Natural killer cell (primary cell): Measurements from ENCODE around the gene LRP1B. TPM values are rescaled to one million over a fixed set of nuclear protein-coding genes. Genes with fewer than 3 reads are reported as not detected.

Experiments used
- ATAC-seq, 3 donors: fragments of 150-1000 bp in 2 of 3; fragments of 200-7000 bp in 1 of 3; cut with Tn5 transposase; 1 replicate in 1 of 3; 2 replicates in 2 of 3; pipeline ENCODE4 v1.10.0; 2021; ENCODE audit warnings: mild to moderate bottlenecking in 2 of 3, moderate library complexity in 2 of 3
- DNase-seq, 2 donors: peaks; one replicate each; pipeline versions ENCODE4 v3.0.0 to v3.0.0-alpha.2; 2013 to 2021; ENCODE audit warnings: mixed read lengths in 1 of 2
- H3K27ac ChIP-seq: one replicate; pipeline ENCODE4 v1.5.1; 2013; ENCODE audit warnings: mild to moderate bottlenecking, low read length
- H3K27me3 ChIP-seq: one replicate; pipeline ENCODE4 v1.6.1; 2013; ENCODE audit warnings: low read length; ENCODE audit not compliant: control insufficient read depth, insufficient read depth
- H3K36me3 ChIP-seq: one replicate; pipeline ENCODE4 v1.6.1; 2013; ENCODE audit warnings: low read length; ENCODE audit not compliant: control insufficient read depth, insufficient read depth
- H3K4me1 ChIP-seq: one replicate; pipeline ENCODE4 v1.6.1; 2013; ENCODE audit warnings: low read length; ENCODE audit not compliant: control insufficient read depth, insufficient read depth
- H3K4me3 ChIP-seq: one replicate; pipeline ENCODE4 v1.5.1; 2013; ENCODE audit warnings: low read length
- H3K9me3 ChIP-seq: one replicate; pipeline ENCODE4 v1.6.1; 2013; ENCODE audit warnings: low read length; ENCODE audit not compliant: control insufficient read depth, insufficient read depth
- H3K27ac Mint-ChIP-seq, 2 donors: one replicate each; pipeline ENCODE4 v1.8.0; 2022; ENCODE audit warnings: mild to moderate bottlenecking in 2 of 2, mixed read lengths in 2 of 2, moderate library complexity in 1 of 2
- H3K27me3 Mint-ChIP-seq, 2 donors: one replicate each; pipeline ENCODE4 v1.8.0; 2022; ENCODE audit warnings: low read depth in 2 of 2, mixed read lengths in 2 of 2
- H3K36me3 Mint-ChIP-seq: one replicate; pipeline ENCODE4 v1.8.0; 2022; ENCODE audit warnings: mixed read lengths
- H3K4me1 Mint-ChIP-seq, 2 donors: one replicate each; pipeline ENCODE4 v1.8.0; 2022; ENCODE audit warnings: mixed read lengths in 2 of 2
- H3K4me3 Mint-ChIP-seq: one replicate; pipeline ENCODE4 v1.8.0; 2022; ENCODE audit warnings: mild to moderate bottlenecking, moderate library complexity, mixed read lengths
- H3K9me3 Mint-ChIP-seq, 2 donors: one replicate each; pipeline ENCODE4 v1.8.0; 2022; ENCODE audit warnings: mixed read lengths in 2 of 2
- CTCF ChIP-seq: fragments of 200-600 bp; IDR thresholded peaks from one replicate; pipeline ENCODE4 v1.8.0; 2022; ENCODE audit warnings: antibody characterized with exemption
- WGBS: methylation state at CpG from one replicate; pipeline ENCODE4 v1.1.7; 2013; ENCODE audit warnings: missing lambda C conversion rate; ENCODE audit not compliant: insufficient coverage; 5-methylcytosine and 5-hydroxymethylcytosine counted together
- intact Hi-C: fragments of 100-400 bp; cut with micrococcal nuclease; formaldehyde crosslinking; loops from one replicate; pipeline ENCODE4 v1.14.2; 2022
- total RNA-seq, 4 donors: library from RNA; stranded (reverse); fragments of 120-200 nt in 1 of 4; gene quantifications; one replicate each; pipeline versions ENCODE4 v1.2.3 to v1.2.4, GENCODE V29; 2013 to 2022

The LRP1B gene
- total RNA-seq, 3 donors from 2014 or later (not counting 1 experiment from before 2014, with no cell fraction given): 0.05 TPM; not detected in 2

- WGBS: 60% methylated on average over 2 of the region's 3 CpGs
- Mint-ChIP-seq H3K36me3 (no peaks in the 10 kb centered on the region), H3K4me3 (no peak overlapping the region), H3K9me3 (peaks cover 13 to 24% of the 10 kb centered on the region in 2 donors), H3K27me3 (no peaks in the 10 kb centered on the region), H3K4me1 (no peaks in the 10 kb centered on the region), H3K27ac (no peak overlapping the region)
- H3K9me3 ChIP-seq: peaks cover 6% of the 10 kb centered on the region
- no peaks in the 10 kb centered on the region for H3K36me3 ChIP-seq
- H3K4me1 ChIP-seq: no peaks in the 10 kb centered on the region
- no peak for ATAC-seq
- H3K27ac ChIP-seq: no peak overlapping the region
- no peaks in the 10 kb centered on the region for H3K27me3 ChIP-seq
- TF ChIP-seq CTCF: no peak
- H3K4me3 ChIP-seq: no peak overlapping the region
- DNase-seq: no peak
- intact Hi-C loops: no loop called here
Observed at GRCh38 chr2:140865837-140866236, 1265.0 kb downstream of the LRP1B start.

- no peaks in the 10 kb centered on the region for H3K4me1 Mint-ChIP-seq
- H3K27me3 Mint-ChIP-seq: no peaks in the 10 kb centered on the region
- WGBS: 21% methylated on average over 1 of the region's 2 CpGs
- intact Hi-C loops: no loop called here
- Histone ChIP-seq H3K4me1 (no peaks in the 10 kb centered on the region), H3K27ac (no peak overlapping the region), H3K27me3 (no peaks in the 10 kb centered on the region), H3K9me3 (peaks cover 1% of the 10 kb centered on the region), H3K36me3 (no peaks in the 10 kb centered on the region), H3K4me3 (no peak overlapping the region)
- no peak overlapping the region for H3K4me3 Mint-ChIP-seq
- no peak for DNase-seq
- H3K9me3 Mint-ChIP-seq: peaks cover 13 to 17% of the 10 kb centered on the region in 2 donors
- no peak for ATAC-seq
- no peak for TF ChIP-seq CTCF
- no peak overlapping the region for H3K27ac Mint-ChIP-seq
- no peaks in the 10 kb centered on the region for H3K36me3 Mint-ChIP-seq
Observed at GRCh38 chr2:140863713-140864112, 1267.1 kb downstream of the LRP1B start.

- no peak for TF ChIP-seq CTCF
- Mint-ChIP-seq H3K9me3 (peaks cover 9 to 14% of the 10 kb centered on the region in 2 donors), H3K27me3 (no peaks in the 10 kb centered on the region), H3K4me3 (no peak overlapping the region), H3K36me3 (no peaks in the 10 kb centered on the region), H3K4me1 (no peaks in the 10 kb centered on the region), H3K27ac (no peak overlapping the region)
- Histone ChIP-seq H3K27me3 (no peaks in the 10 kb centered on the region), H3K4me1 (no peaks in the 10 kb centered on the region), H3K4me3 (no peak overlapping the region), H3K9me3 (no peaks in the 10 kb centered on the region), H3K36me3 (no peaks in the 10 kb centered on the region), H3K27ac (no peak overlapping the region)
- ATAC-seq (no peak), DNase-seq (no peak)
- 100% methylated on average over 2 of the region's 2 CpGs for WGBS
- intact Hi-C loops: no loop called here
Observed at GRCh38 chr2:140862181-140862580, 1268.6 kb downstream of the LRP1B start.

GRCh38 chr2:140861666-140862065, 1269.2 kb downstream of the LRP1B start:
- DNase-seq (no peak), ATAC-seq (no peak)
- 96% methylated on average over 2 of the region's 3 CpGs for WGBS
- Histone ChIP-seq H3K27me3 (no peaks in the 10 kb centered on the region), H3K9me3 (no peaks in the 10 kb centered on the region), H3K36me3 (no peaks in the 10 kb centered on the region), H3K4me1 (no peaks in the 10 kb centered on the region), H3K27ac (no peak overlapping the region), H3K4me3 (no peak overlapping the region)
- no peaks in the 10 kb centered on the region for H3K27me3 Mint-ChIP-seq
- intact Hi-C loops: no loop called here
- no peaks in the 10 kb centered on the region for H3K4me1 Mint-ChIP-seq
- peaks cover 9 to 11% of the 10 kb centered on the region in 2 donors for H3K9me3 Mint-ChIP-seq
- no peak for TF ChIP-seq CTCF
- H3K4me3 Mint-ChIP-seq: no peak overlapping the region
- no peaks in the 10 kb centered on the region for H3K36me3 Mint-ChIP-seq
- no peak overlapping the region for H3K27ac Mint-ChIP-seq
